ENCODE results near the gene SUFU. TPM values are rescaled to one million over a fixed set of nuclear protein-coding genes. Genes with fewer than 3 reads are reported as not detected.

Gene SUFU
- total RNA-seq, 1 experiment from 2014 or later, result 2.7 TPM

- Histone ChIP-seq H3F3A (ENCODE audit: low read length, unreplicated experiment) (no peaks in the 10 kb centered on the region), H3K9ac (ENCODE audit: low read length) (no peak overlapping the region), H3K4me3 (ENCODE audit: low read length) (no peak overlapping the region), H3K4me1 (ENCODE audit: insufficient read depth, low read length) (no peaks in the 10 kb centered on the region), H3K79me2 (ENCODE audit: low read length) (peaks cover under 1% of the 10 kb centered on the region; the same call in 1 of the 2 replicates), H3K4me2 (ENCODE audit: low read length) (no peak overlapping the region), H3K9me3 (ENCODE audit: low read length) (no peaks in the 10 kb centered on the region), H3K9me2 (replicated peaks; ENCODE audit: low read length) (no peaks in the 10 kb centered on the region), H4K20me1 (ENCODE audit: low read length) (no peaks in the 10 kb centered on the region), H3K36me3 (ENCODE audit: low read depth, low read length) (peaks cover 3% of the 10 kb centered on the region), H2AFZ (ENCODE audit: low read length) (no peak overlapping the region), H3K27ac (ENCODE audit: low read length) (no peak overlapping the region), H3K27me3 (ENCODE audit: low read length) (no peaks in the 10 kb centered on the region)
- no peak for DNase-seq
- no peak for TF ChIP-seq EZH2 (IDR thresholded peaks at IDR 0.05; ENCODE audit: low read length, unreplicated experiment)
- no peak for TF ChIP-seq EZH2phosphoT487 (IDR thresholded peaks at IDR 0.05; ENCODE audit: borderline replicate concordance, low read length)
- TF ChIP-seq CTCF (conservative IDR thresholded peaks at IDR 0.05; ENCODE audit: low read depth, low read length), result no peak
- POLR2A ChIA-PET (ENCODE audit: unreplicated experiment), result interaction anchor here (0.7 kb wide), 1 partner anchor 55 kb away, joined by 4 read pairs; no protein-coding TSS in a partner anchor
- ATAC-seq, result no peak
- no TSS peak for BruUV-seq (replicated peaks)
- CTCF ChIA-PET, result no interaction called here
- intact Hi-C loops (cut with micrococcal nuclease), result no loop called here
These were observed 155.0 kb downstream of the SUFU start for GRCh38 chr10:102658802-102659201.

- Histone ChIP-seq H3K9me2 (replicated peaks; ENCODE audit: low read length) (no peaks in the 10 kb centered on the region), H3K27ac (ENCODE audit: low read length) (no peak overlapping the region), H3K4me2 (ENCODE audit: low read length) (no peak overlapping the region), H3K4me3 (ENCODE audit: low read length) (no peak overlapping the region), H4K20me1 (ENCODE audit: low read length) (no peaks in the 10 kb centered on the region), H3K27me3 (ENCODE audit: low read length) (no peaks in the 10 kb centered on the region), H2AFZ (ENCODE audit: low read length) (no peak overlapping the region), H3K79me2 (ENCODE audit: low read length) (no peaks in the 10 kb centered on the region), H3K4me1 (ENCODE audit: insufficient read depth, low read length) (no peaks in the 10 kb centered on the region), H3K36me3 (ENCODE audit: low read depth, low read length) (peaks cover 3% of the 10 kb centered on the region), H3F3A (ENCODE audit: low read length, unreplicated experiment) (no peaks in the 10 kb centered on the region), H3K9ac (ENCODE audit: low read length) (no peak overlapping the region), H3K9me3 (ENCODE audit: low read length) (no peaks in the 10 kb centered on the region)
- ChIA-PET CTCF (interaction anchor here (0.6 kb wide), 1 partner anchor 19 kb away, joined by 7 read pairs; no protein-coding TSS in a partner anchor), POLR2A (ENCODE audit: unreplicated experiment) (interaction anchor here (0.7 kb wide), 1 partner anchor 92 kb away, joined by 4 read pairs; no protein-coding TSS in a partner anchor)
- no TSS peak for BruUV-seq (replicated peaks)
- intact Hi-C loops (cut with micrococcal nuclease), result no loop called here
- DNase-seq, result no peak
- TF ChIP-seq CTCF (conservative IDR thresholded peaks at IDR 0.05; ENCODE audit: low read depth, low read length) (no peak), EZH2 (IDR thresholded peaks at IDR 0.05; ENCODE audit: low read length, unreplicated experiment) (no peak), EZH2phosphoT487 (IDR thresholded peaks at IDR 0.05; ENCODE audit: borderline replicate concordance, low read length) (no peak)
- peak; percentile 8 for ATAC-seq
These were observed 157.3 kb downstream of the SUFU start for GRCh38 chr10:102660888-102661657.

- H2AFZ ChIP-seq (ENCODE audit: low read length), result no peak overlapping the region
- no peak overlapping the region for H3K9ac ChIP-seq (ENCODE audit: low read length)
- no peaks in the 10 kb centered on the region for H3K9me2 ChIP-seq (replicated peaks; ENCODE audit: low read length)
- intact Hi-C loops (cut with micrococcal nuclease), result no loop called here
- H3K36me3 ChIP-seq (ENCODE audit: low read depth, low read length), result peaks cover 3% of the 10 kb centered on the region
- H3K4me2 ChIP-seq (ENCODE audit: low read length), result no peak overlapping the region
- H3K4me3 ChIP-seq (ENCODE audit: low read length), result no peak overlapping the region
- no peaks in the 10 kb centered on the region for H3K79me2 ChIP-seq (ENCODE audit: low read length)
- no peak for TF ChIP-seq EZH2 (IDR thresholded peaks at IDR 0.05; ENCODE audit: low read length, unreplicated experiment)
- no peak for TF ChIP-seq CTCF (conservative IDR thresholded peaks at IDR 0.05; ENCODE audit: low read depth, low read length)
- TF ChIP-seq EZH2phosphoT487 (IDR thresholded peaks at IDR 0.05; ENCODE audit: borderline replicate concordance, low read length), result no peak
- no peaks in the 10 kb centered on the region for H3F3A ChIP-seq (ENCODE audit: low read length, unreplicated experiment)
- H4K20me1 ChIP-seq (ENCODE audit: low read length), result no peaks in the 10 kb centered on the region
- BruUV-seq (replicated peaks), result no TSS peak
- ChIA-PET POLR2A (ENCODE audit: unreplicated experiment) (no interaction called here), CTCF (no interaction called here)
- H3K4me1 ChIP-seq (ENCODE audit: insufficient read depth, low read length), result no peaks in the 10 kb centered on the region
- ATAC-seq, result no peak
- H3K27me3 ChIP-seq (ENCODE audit: low read length), result no peaks in the 10 kb centered on the region
- no peaks in the 10 kb centered on the region for H3K9me3 ChIP-seq (ENCODE audit: low read length)
- H3K27ac ChIP-seq (ENCODE audit: low read length), result no peak overlapping the region
- no peak for DNase-seq
These were observed 157.9 kb downstream of the SUFU start for GRCh38 chr10:102661658-102662028.
